MCF 10A (cell line): Measurements from ENCODE around the gene OR13C3. TPM values are rescaled to one million over a fixed set of nuclear protein-coding genes. Genes with fewer than 3 reads are reported as not detected.
"Not testable (repeated sequence)": the region's sequence is repeated elsewhere in the genome, so short reads cannot be mapped to it uniquely, and the experiment has no call there.

Experiments used
- BruUV-seq: library from RNA; stranded (reverse); fragments of 400-500 nt; replicated peaks from 2 replicates; lab custom pipeline; 2021; lab: Mats Ljungman, UMichigan
- CTCF ChIA-PET: fragments of 300-600 bp; sonication (Branson Sonifier 250); formaldehyde crosslinking; extraction: SDS; loops from one replicate; lab custom pipeline; 2021; ENCODE audit warnings: antibody characterized with exemption, inconsistent platforms; lab: Yijun Ruan, JAX
- POLR2A ChIA-PET: fragments of 300-600, 350-650 bp; sonication (Branson Sonifier 250); formaldehyde crosslinking; extraction: SDS; loops from one replicate; lab custom pipeline; 2020; ENCODE audit warnings: antibody characterized with exemption, inconsistent platforms; lab: Yijun Ruan, JAX
- DNase-seq: peaks from one replicate; pipeline ENCODE4 v3.0.0-alpha.2; 2018; ENCODE audit not compliant: unreplicated experiment
- H3K27ac Mint-ChIP-seq: one replicate; pipeline ENCODE4 v1.8.0; 2022; ENCODE audit warnings: mild to moderate bottlenecking, low read depth, mixed read lengths; ENCODE audit not compliant: unreplicated experiment
- H3K27me3 Mint-ChIP-seq: one replicate; pipeline ENCODE4 v1.8.0; 2022; ENCODE audit warnings: mixed read lengths; ENCODE audit not compliant: insufficient read depth, unreplicated experiment
- H3K36me3 Mint-ChIP-seq: one replicate; pipeline ENCODE4 v1.8.0; 2022; ENCODE audit warnings: mild to moderate bottlenecking, moderate library complexity, mixed read lengths; ENCODE audit not compliant: insufficient read depth, unreplicated experiment
- H3K4me1 Mint-ChIP-seq: one replicate; pipeline ENCODE4 v1.8.0; 2022; ENCODE audit warnings: mixed read lengths; ENCODE audit not compliant: insufficient read depth, unreplicated experiment
- H3K4me3 Mint-ChIP-seq: one replicate; pipeline ENCODE4 v1.8.0; 2022; ENCODE audit warnings: mild to moderate bottlenecking, moderate library complexity, mixed read lengths; ENCODE audit not compliant: unreplicated experiment
- H3K9me3 Mint-ChIP-seq: one replicate; pipeline ENCODE4 v1.8.0; 2022; ENCODE audit warnings: mixed read lengths; ENCODE audit not compliant: unreplicated experiment
- intact Hi-C: fragments of 100-400 bp; cut with micrococcal nuclease; formaldehyde crosslinking; loops from 2 replicates; pipeline ENCODE4 v1.14.1; 2022
- total RNA-seq: library from RNA; stranded (reverse); gene quantifications from 2 replicates; pipeline ENCODE4 v1.2.3, GENCODE V29; 2022
- TF ChIP-seq, protein P1 (sequence below): fragments of 200-600 bp; IDR thresholded peaks from one replicate; pipeline ENCODE4 v1.8.0; 2022; ENCODE audit warnings: antibody characterized with exemption, mild to moderate bottlenecking; ENCODE audit not compliant: unreplicated experiment

The OR13C3 gene
- total RNA-seq, 1 experiment from 2014 or later = not detected

DNA sequence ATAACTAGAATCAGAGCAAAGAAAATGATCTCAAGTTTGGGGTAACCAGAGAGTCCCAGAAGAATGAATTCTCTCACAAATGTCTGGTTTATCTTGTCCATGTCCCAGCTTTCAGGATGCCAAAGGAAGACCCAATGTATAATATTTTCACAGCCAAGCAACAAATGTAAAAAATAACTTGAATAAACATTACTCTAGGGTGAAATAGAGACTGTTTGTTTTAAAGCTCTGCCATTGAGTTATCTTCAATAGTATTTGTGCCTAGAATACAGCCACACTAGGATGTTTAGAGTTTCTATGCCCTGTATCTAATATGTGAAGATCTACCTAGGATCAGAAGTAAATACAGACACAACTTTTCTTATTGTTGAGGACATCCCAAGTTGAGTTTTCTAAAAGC lies 9.5 kb downstream of the OR13C3 start, which contains the start of gene OR13C4:
Gene OR13C4, minus strand, starts transcription at position 101 of the 400 bp plus-strand sequence. Its CDS starts 0 bp downstream, at position 101.
- Mint-ChIP-seq H3K36me3 (no peaks in the 10 kb centered on the region), H3K27me3 (no peaks in the 10 kb centered on the region), H3K9me3 (peaks cover 8% of the 10 kb centered on the region), H3K27ac (no peak within 1 kb of the TSS), H3K4me1 (no peaks in the 10 kb centered on the region), H3K4me3 (no peak within 1 kb of the TSS)
- intact Hi-C loops = no loop called here
- CTCF ChIA-PET = no interaction called here
- DNase-seq = no peak
- TF ChIP-seq, protein P1, sequence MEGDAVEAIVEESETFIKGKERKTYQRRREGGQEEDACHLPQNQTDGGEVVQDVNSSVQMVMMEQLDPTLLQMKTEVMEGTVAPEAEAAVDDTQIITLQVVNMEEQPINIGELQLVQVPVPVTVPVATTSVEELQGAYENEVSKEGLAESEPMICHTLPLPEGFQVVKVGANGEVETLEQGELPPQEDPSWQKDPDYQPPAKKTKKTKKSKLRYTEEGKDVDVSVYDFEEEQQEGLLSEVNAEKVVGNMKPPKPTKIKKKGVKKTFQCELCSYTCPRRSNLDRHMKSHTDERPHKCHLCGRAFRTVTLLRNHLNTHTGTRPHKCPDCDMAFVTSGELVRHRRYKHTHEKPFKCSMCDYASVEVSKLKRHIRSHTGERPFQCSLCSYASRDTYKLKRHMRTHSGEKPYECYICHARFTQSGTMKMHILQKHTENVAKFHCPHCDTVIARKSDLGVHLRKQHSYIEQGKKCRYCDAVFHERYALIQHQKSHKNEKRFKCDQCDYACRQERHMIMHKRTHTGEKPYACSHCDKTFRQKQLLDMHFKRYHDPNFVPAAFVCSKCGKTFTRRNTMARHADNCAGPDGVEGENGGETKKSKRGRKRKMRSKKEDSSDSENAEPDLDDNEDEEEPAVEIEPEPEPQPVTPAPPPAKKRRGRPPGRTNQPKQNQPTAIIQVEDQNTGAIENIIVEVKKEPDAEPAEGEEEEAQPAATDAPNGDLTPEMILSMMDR = no peak
- POLR2A ChIA-PET = no interaction called here
- no TSS peak for BruUV-seq

DNA sequence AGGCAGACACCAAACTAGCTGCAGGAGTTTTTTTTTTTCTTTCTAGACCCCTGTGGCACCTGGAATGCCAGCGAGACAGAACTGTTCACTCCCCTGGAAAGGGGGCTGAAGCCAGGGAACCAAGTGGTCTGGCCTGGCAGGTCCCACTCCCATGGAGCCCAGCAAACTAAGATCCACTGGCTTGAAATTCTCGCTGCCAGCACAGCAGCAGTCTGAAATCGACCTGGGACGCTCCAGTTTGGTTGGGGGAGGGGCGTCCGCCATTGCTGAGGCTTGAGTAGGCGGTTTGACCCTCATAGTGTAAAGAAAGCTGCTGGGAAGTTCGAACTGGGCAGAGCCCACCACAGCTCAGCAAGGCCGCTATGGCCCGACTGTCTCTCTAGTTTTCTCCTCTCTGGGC lies 16.4 kb downstream of the OR13C3 start:
- intact Hi-C loops, H3K4me3 Mint-ChIP-seq, H3K4me1 Mint-ChIP-seq, H3K9me3 Mint-ChIP-seq, BruUV-seq, H3K27me3 Mint-ChIP-seq, H3K36me3 Mint-ChIP-seq, DNase-seq, POLR2A ChIA-PET, H3K27ac Mint-ChIP-seq: not testable (repeated sequence)
- CTCF ChIA-PET = interaction anchor here (0.6 kb wide), 2 partner anchors 18 to 705 kb away, joined by 4 to 6 read pairs; no protein-coding TSS in a partner anchor

DNA sequence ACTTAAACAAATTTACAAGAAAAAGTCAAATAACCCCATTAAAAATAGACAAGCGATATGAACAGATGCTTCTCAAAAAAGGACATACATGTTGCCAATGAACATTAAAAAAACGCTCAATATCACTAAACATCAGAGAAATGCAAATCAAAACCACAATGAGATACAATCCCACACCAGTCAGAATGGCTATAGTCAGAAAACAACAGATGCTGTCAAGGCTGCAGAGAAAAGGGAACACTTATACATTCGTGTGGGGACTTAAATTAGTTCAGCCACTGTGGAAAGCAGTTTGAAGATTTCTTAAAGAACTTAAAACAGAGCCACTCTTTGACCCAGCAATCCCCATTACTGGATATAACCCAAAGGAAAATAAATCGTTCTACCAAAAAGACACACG lies 21.8 kb downstream of the OR13C3 start:
- TF ChIP-seq, protein P1 = no peak
- Mint-ChIP-seq H3K4me1 (peaks cover 6% of the 10 kb centered on the region), H3K27me3 (no peaks in the 10 kb centered on the region), H3K27ac (no peak overlapping the region), H3K4me3 (no peak overlapping the region), H3K36me3 (no peaks in the 10 kb centered on the region), H3K9me3 (no peaks in the 10 kb centered on the region)
- POLR2A ChIA-PET = no interaction called here
- DNase-seq = no peak
- CTCF ChIA-PET = no interaction called here
- BruUV-seq = no TSS peak
- intact Hi-C loops = no loop called here

DNA sequence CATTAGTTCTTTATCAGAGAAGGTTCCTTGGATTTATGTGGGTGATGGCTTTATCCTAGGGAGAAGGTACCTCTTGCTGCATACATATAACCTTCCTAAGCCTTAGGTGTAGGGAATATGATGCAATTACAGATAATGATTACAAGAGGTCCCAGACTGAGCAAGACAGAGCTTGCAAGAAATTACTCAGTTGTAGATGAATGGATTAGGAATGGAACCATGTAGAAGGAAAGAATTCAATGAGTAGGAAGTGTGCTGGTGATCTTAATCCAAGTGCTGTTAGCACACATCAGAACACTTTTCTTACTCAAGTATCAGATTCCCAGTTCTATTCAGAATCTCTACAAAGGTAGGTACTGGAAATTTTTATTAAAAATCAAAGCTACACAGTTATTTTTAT lies 30.1 kb downstream of the OR13C3 start:
- no peak overlapping the region for H3K27ac Mint-ChIP-seq
- ChIA-PET POLR2A (interaction anchor here (0.7 to 1.0 kb wide), 2 partner anchors 9 to 257 kb away, joined by 3 read pairs; no protein-coding TSS in a partner anchor), CTCF (interaction anchor here (1.0 kb wide), 2 partner anchors 11 to 239 kb away, joined by 3 read pairs; no protein-coding TSS in a partner anchor)
- TF ChIP-seq, protein P1 = no peak
- no peaks in the 10 kb centered on the region for H3K9me3 Mint-ChIP-seq
- intact Hi-C loops = no loop called here
- peak; percentile 53 for DNase-seq
- H3K4me1 Mint-ChIP-seq = no peaks in the 10 kb centered on the region
- no peaks in the 10 kb centered on the region for H3K27me3 Mint-ChIP-seq
- no peaks in the 10 kb centered on the region for H3K36me3 Mint-ChIP-seq
- BruUV-seq = no TSS peak
- H3K4me3 Mint-ChIP-seq = no peak overlapping the region

DNA sequence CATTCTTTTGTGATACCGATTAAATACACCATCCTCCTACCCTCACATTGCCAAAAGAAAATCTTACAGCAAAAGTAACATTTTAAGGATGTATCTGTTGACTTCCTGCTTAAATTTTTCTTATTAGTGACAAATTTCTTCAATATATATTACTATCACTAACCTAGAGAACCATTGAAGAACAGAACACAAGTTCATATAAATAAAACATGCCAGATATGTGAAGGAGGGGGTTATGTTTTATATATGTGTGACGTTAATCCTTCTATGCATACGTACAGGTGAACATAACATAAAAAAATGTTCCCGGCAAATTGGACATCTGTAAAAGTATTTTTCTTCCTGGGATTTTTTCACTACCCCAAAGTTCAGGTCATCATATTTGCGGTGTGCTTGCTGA lies 32.7 kb downstream of the OR13C3 start, which contains the start of gene OR13F1:
Gene OR13F1, plus strand, starts transcription at position 301 of the 400 bp plus-strand sequence. Its CDS starts 0 bp downstream, at position 301.
- H3K4me1 Mint-ChIP-seq = no peaks in the 10 kb centered on the region
- H3K27me3 Mint-ChIP-seq = no peaks in the 10 kb centered on the region
- intact Hi-C loops = no loop called here
- ChIA-PET CTCF (no interaction called here), POLR2A (no interaction called here)
- H3K9me3 Mint-ChIP-seq = no peaks in the 10 kb centered on the region
- H3K27ac Mint-ChIP-seq = no peak within 1 kb of the TSS
- H3K4me3 Mint-ChIP-seq = no peak within 1 kb of the TSS
- TF ChIP-seq, protein P1 = no peak
- no peak for DNase-seq
- H3K36me3 Mint-ChIP-seq = no peaks in the 10 kb centered on the region
- BruUV-seq = no TSS peak
